PFSK-1 (cell line): Measurements from ENCODE around the gene GNB1.

ENCODE experiments used
- POLR2AphosphoS5 ChIP-seq: IDR thresholded peaks from 2 replicates; pipeline ENCODE4 v1.6.1; 2012; ENCODE audit warnings: low read depth, mild to moderate bottlenecking, control low read depth, low read length, moderate library complexity
- SIN3A ChIP-seq: IDR thresholded peaks from 2 replicates; pipeline ENCODE4 v1.6.1; 2012; ENCODE audit warnings: mild to moderate bottlenecking, low read length, moderate library complexity, borderline replicate concordance; ENCODE audit not compliant: insufficient read depth
- TAF1 ChIP-seq: IDR thresholded peaks from 2 replicates; pipeline ENCODE4 v1.6.1; 2012; ENCODE audit warnings: low read length, control low read depth, borderline replicate concordance; ENCODE audit not compliant: insufficient read depth

- TF ChIP-seq TAF1: no peak
- no peak for TF ChIP-seq SIN3A
- TF ChIP-seq POLR2AphosphoS5: no peak
These were observed 71.1 kb downstream of the GNB1 start for GRCh38 chr1:1819762-1820161.
